ENCODE data around the gene NEURL1.
"Not testable (repeated sequence)": the region's sequence is repeated elsewhere in the genome, so short reads cannot be mapped to it uniquely, and the experiment has no call there.

Gene NEURL1

GRCh38 chr10:103602028-103602851, 108.7 kb downstream of the NEURL1 start:
- no peak for DNase-seq
- H3K4me3 ChIP-seq (ENCODE audit: insufficient read depth, low read depth, low read length, poor library complexity, severe bottlenecking): no peak overlapping the region
- no peak overlapping the region for H3K27ac ChIP-seq (ENCODE audit: insufficient read depth, low read length, poor library complexity, severe bottlenecking)
- H3K9me3 ChIP-seq (ENCODE audit: control insufficient read depth, low read length): no peaks in the 10 kb centered on the region
- no peaks in the 10 kb centered on the region for H3K4me1 ChIP-seq (ENCODE audit: control insufficient read depth, insufficient read depth, low read length, poor library complexity, severe bottlenecking)
- H3K36me3 ChIP-seq (ENCODE audit: control insufficient read depth, insufficient read depth, low read length): no peaks in the 10 kb centered on the region
- H3K27me3 ChIP-seq (replicated peaks; ENCODE audit: control insufficient read depth, insufficient read depth, low read length, poor library complexity, severe bottlenecking): no peaks in the 10 kb centered on the region

- no peak for DNase-seq
- Histone ChIP-seq H3K4me1 (ENCODE audit: control insufficient read depth, insufficient read depth, low read length, poor library complexity, severe bottlenecking) (no peaks in the 10 kb centered on the region), H3K9me3 (ENCODE audit: control insufficient read depth, low read length) (no peaks in the 10 kb centered on the region), H3K27ac (ENCODE audit: insufficient read depth, low read length, poor library complexity, severe bottlenecking) (no peak overlapping the region), H3K27me3 (replicated peaks; ENCODE audit: control insufficient read depth, insufficient read depth, low read length, poor library complexity, severe bottlenecking) (no peaks in the 10 kb centered on the region), H3K4me3 (ENCODE audit: insufficient read depth, low read depth, low read length, poor library complexity, severe bottlenecking) (no peak overlapping the region), H3K36me3 (ENCODE audit: control insufficient read depth, insufficient read depth, low read length) (no peaks in the 10 kb centered on the region)
Measured at GRCh38 chr10:103602852-103603155, 109.3 kb downstream of the NEURL1 start.

GRCh38 chr10:103603382-103603781, 109.9 kb downstream of the NEURL1 start:
- Histone ChIP-seq H3K4me3 (ENCODE audit: insufficient read depth, low read depth, low read length, poor library complexity, severe bottlenecking) (no peak overlapping the region), H3K27ac (ENCODE audit: insufficient read depth, low read length, poor library complexity, severe bottlenecking) (no peak overlapping the region), H3K27me3 (replicated peaks; ENCODE audit: control insufficient read depth, insufficient read depth, low read length, poor library complexity, severe bottlenecking) (no peaks in the 10 kb centered on the region), H3K9me3 (ENCODE audit: control insufficient read depth, low read length) (no peaks in the 10 kb centered on the region), H3K4me1 (ENCODE audit: control insufficient read depth, insufficient read depth, low read length, poor library complexity, severe bottlenecking) (no peaks in the 10 kb centered on the region), H3K36me3 (ENCODE audit: control insufficient read depth, insufficient read depth, low read length) (no peaks in the 10 kb centered on the region)
- no peak for DNase-seq

- H3K27ac ChIP-seq (ENCODE audit: insufficient read depth, low read length, poor library complexity, severe bottlenecking): no peak overlapping the region
- no peaks in the 10 kb centered on the region for H3K36me3 ChIP-seq (ENCODE audit: control insufficient read depth, insufficient read depth, low read length)
- H3K9me3 ChIP-seq (ENCODE audit: control insufficient read depth, low read length): no peaks in the 10 kb centered on the region
- DNase-seq: peak; percentile 13 to 30 (median 20)
- no peak overlapping the region for H3K4me3 ChIP-seq (ENCODE audit: insufficient read depth, low read depth, low read length, poor library complexity, severe bottlenecking)
- H3K27me3 ChIP-seq (replicated peaks; ENCODE audit: control insufficient read depth, insufficient read depth, low read length, poor library complexity, severe bottlenecking): no peaks in the 10 kb centered on the region
- no peaks in the 10 kb centered on the region for H3K4me1 ChIP-seq (ENCODE audit: control insufficient read depth, insufficient read depth, low read length, poor library complexity, severe bottlenecking)
Measured at GRCh38 chr10:103605359-103606096, 112.0 kb downstream of the NEURL1 start.

- H3K4me3 ChIP-seq (ENCODE audit: insufficient read depth, low read depth, low read length, poor library complexity, severe bottlenecking); H3K36me3 ChIP-seq (ENCODE audit: control insufficient read depth, insufficient read depth, low read length); H3K4me1 ChIP-seq (ENCODE audit: control insufficient read depth, insufficient read depth, low read length, poor library complexity, severe bottlenecking); H3K27me3 ChIP-seq (replicated peaks; ENCODE audit: control insufficient read depth, insufficient read depth, low read length, poor library complexity, severe bottlenecking); DNase-seq; H3K9me3 ChIP-seq (ENCODE audit: control insufficient read depth, low read length); H3K27ac ChIP-seq (ENCODE audit: insufficient read depth, low read length, poor library complexity, severe bottlenecking): not testable (repeated sequence)
Measured at GRCh38 chr10:103606097-103606438, 112.6 kb downstream of the NEURL1 start.

- H3K9me3 ChIP-seq (ENCODE audit: control insufficient read depth, low read length); DNase-seq; H3K27me3 ChIP-seq (replicated peaks; ENCODE audit: control insufficient read depth, insufficient read depth, low read length, poor library complexity, severe bottlenecking); H3K36me3 ChIP-seq (ENCODE audit: control insufficient read depth, insufficient read depth, low read length); H3K27ac ChIP-seq (ENCODE audit: insufficient read depth, low read length, poor library complexity, severe bottlenecking); H3K4me3 ChIP-seq (ENCODE audit: insufficient read depth, low read depth, low read length, poor library complexity, severe bottlenecking); H3K4me1 ChIP-seq (ENCODE audit: control insufficient read depth, insufficient read depth, low read length, poor library complexity, severe bottlenecking): not testable (repeated sequence)
Measured at GRCh38 chr10:103607051-103607450, 113.5 kb downstream of the NEURL1 start.

- H3K27me3 ChIP-seq (replicated peaks; ENCODE audit: control insufficient read depth, insufficient read depth, low read length, poor library complexity, severe bottlenecking); H3K4me3 ChIP-seq (ENCODE audit: insufficient read depth, low read depth, low read length, poor library complexity, severe bottlenecking); H3K27ac ChIP-seq (ENCODE audit: insufficient read depth, low read length, poor library complexity, severe bottlenecking); H3K36me3 ChIP-seq (ENCODE audit: control insufficient read depth, insufficient read depth, low read length); H3K9me3 ChIP-seq (ENCODE audit: control insufficient read depth, low read length); DNase-seq; H3K4me1 ChIP-seq (ENCODE audit: control insufficient read depth, insufficient read depth, low read length, poor library complexity, severe bottlenecking): not testable (repeated sequence)
Measured at GRCh38 chr10:103608056-103608455, 114.6 kb downstream of the NEURL1 start.

GRCh38 chr10:103609231-103610082, 116.0 kb downstream of the NEURL1 start:
- DNase-seq: no peak
- Histone ChIP-seq H3K4me1 (ENCODE audit: control insufficient read depth, insufficient read depth, low read length, poor library complexity, severe bottlenecking) (no peaks in the 10 kb centered on the region), H3K27ac (ENCODE audit: insufficient read depth, low read length, poor library complexity, severe bottlenecking) (no peak overlapping the region), H3K9me3 (ENCODE audit: control insufficient read depth, low read length) (no peaks in the 10 kb centered on the region), H3K4me3 (ENCODE audit: insufficient read depth, low read depth, low read length, poor library complexity, severe bottlenecking) (no peak overlapping the region), H3K36me3 (ENCODE audit: control insufficient read depth, insufficient read depth, low read length) (no peaks in the 10 kb centered on the region), H3K27me3 (replicated peaks; ENCODE audit: control insufficient read depth, insufficient read depth, low read length, poor library complexity, severe bottlenecking) (no peaks in the 10 kb centered on the region)

- Histone ChIP-seq H3K27ac (ENCODE audit: insufficient read depth, low read length, poor library complexity, severe bottlenecking) (no peak overlapping the region), H3K36me3 (ENCODE audit: control insufficient read depth, insufficient read depth, low read length) (no peaks in the 10 kb centered on the region), H3K4me3 (ENCODE audit: insufficient read depth, low read depth, low read length, poor library complexity, severe bottlenecking) (no peak overlapping the region), H3K27me3 (replicated peaks; ENCODE audit: control insufficient read depth, insufficient read depth, low read length, poor library complexity, severe bottlenecking) (no peaks in the 10 kb centered on the region), H3K9me3 (ENCODE audit: control insufficient read depth, low read length) (no peaks in the 10 kb centered on the region), H3K4me1 (ENCODE audit: control insufficient read depth, insufficient read depth, low read length, poor library complexity, severe bottlenecking) (no peaks in the 10 kb centered on the region)
- no peak for DNase-seq
Measured at GRCh38 chr10:103610083-103610472, 116.6 kb downstream of the NEURL1 start.

Measured in effector memory CD4-positive, alpha-beta T cell (primary cell).